Measurements from ENCODE around the gene AEN.

GRCh38 chr15:88623632-88624031 is 2.5 kb downstream of the AEN start:
- TF ChIP-seq POLR2AphosphoS5 (IDR thresholded peaks at IDR 0.05) (no peak), CTCF (IDR thresholded peaks at IDR 0.05 in 8 of 11, conservative IDR thresholded peaks at IDR 0.05 in 3 of 11) (no peak)

Data from spleen (tissue), 7 donors.